HepG2 (cell line): ENCODE data around the gene DIS3L2. TPM values are rescaled to one million over a fixed set of nuclear protein-coding genes. Genes with fewer than 3 reads are reported as not detected.

Experiments used
- AKAP8 ChIP-seq: sonication (generic); formaldehyde crosslinking; IDR thresholded peaks from 2 replicates; pipeline ENCODE4 v1.5.1; 2020; ENCODE audit warnings: mild to moderate bottlenecking, missing genetic modification reagents
- CC2D1A ChIP-seq: sonication (generic); formaldehyde crosslinking; IDR thresholded peaks from 2 replicates; pipeline ENCODE4 v1.8.1; 2023; ENCODE audit warnings: mild to moderate bottlenecking, missing genetic modification reagents
- EHMT2 ChIP-seq: fragments of 200-600 bp; sonication (generic); IDR thresholded peaks from 2 replicates; pipeline ENCODE4 v1.7.0; 2017; ENCODE audit warnings: antibody characterized with exemption, low read depth, low read length, borderline replicate concordance
- ETV6 ChIP-seq: sonication (generic); formaldehyde crosslinking; conservative IDR thresholded peaks from 2 replicates; pipeline ENCODE4 v1.4.0; 2020; ENCODE audit warnings: missing genetic modification reagents
- FOXA1 ChIP-seq, 2 experiments: fragments of 450-650 bp in 1 of 2; sonication (generic) in 1 of 2; formaldehyde crosslinking in 1 of 2; IDR thresholded peaks; 2 replicates each; pipeline versions ENCODE4 v1.4.0 to v1.6.1; 2016 to 2020; ENCODE audit warnings: missing genetic modification reagents in 1 of 2
- GMEB1 ChIP-seq: sonication (generic); formaldehyde crosslinking; IDR thresholded peaks from 2 replicates; pipeline ENCODE4 v1.5.1; 2020; ENCODE audit warnings: missing genetic modification reagents, mild to moderate bottlenecking, borderline replicate concordance
- HDAC1 ChIP-seq: sonication (generic); formaldehyde crosslinking; IDR thresholded peaks from 2 replicates; pipeline ENCODE4 v1.5.1; 2020; ENCODE audit warnings: mild to moderate bottlenecking, missing genetic modification reagents
- MLLT10 ChIP-seq: sonication (generic); formaldehyde crosslinking; IDR thresholded peaks from 2 replicates; pipeline ENCODE4 v1.4.0; 2020; ENCODE audit warnings: missing genetic modification reagents
- NFKBIZ ChIP-seq: IDR thresholded peaks from 2 replicates; pipeline ENCODE4 v1.6.1; 2018; ENCODE audit warnings: missing genetic modification reagents, missing compliant biosample characterization
- ONECUT2 ChIP-seq: sonication (generic); formaldehyde crosslinking; IDR thresholded peaks from 2 replicates; pipeline ENCODE4 v1.4.0; 2020; ENCODE audit warnings: missing genetic modification reagents
- PBX3 ChIP-seq: sonication (generic); formaldehyde crosslinking; IDR thresholded peaks from 2 replicates; pipeline ENCODE4 v1.8.1; 2023; ENCODE audit warnings: missing genetic modification reagents, inconsistent platforms, borderline replicate concordance
- PRDM15 ChIP-seq: sonication (generic); formaldehyde crosslinking; IDR thresholded peaks from 2 replicates; pipeline ENCODE4 v1.4.0; 2020; ENCODE audit warnings: missing genetic modification reagents
- RFX5 ChIP-seq: IDR thresholded peaks from 2 replicates; pipeline ENCODE4 v1.6.1; 2011; ENCODE audit warnings: low read depth, low read length, improper control_type of control experiment
- SP5 ChIP-seq: IDR thresholded peaks from 2 replicates; pipeline ENCODE4 v1.6.1; 2016; ENCODE audit warnings: low read depth, borderline replicate concordance
- ZMAT3 ChIP-seq: sonication (generic); formaldehyde crosslinking; conservative IDR thresholded peaks from 2 replicates; pipeline ENCODE4 v1.7.0; 2021; ENCODE audit warnings: missing genetic modification reagents
- ZMYM3 ChIP-seq: sonication (generic); formaldehyde crosslinking; IDR thresholded peaks from 2 replicates; pipeline ENCODE4 v1.5.1; 2020; ENCODE audit warnings: mild to moderate bottlenecking, missing genetic modification reagents
- ZNF225 ChIP-seq: sonication (generic); formaldehyde crosslinking; IDR thresholded peaks from 2 replicates; pipeline ENCODE4 v1.4.0; 2020; ENCODE audit warnings: mild to moderate bottlenecking, missing genetic modification reagents
- ZNF577 ChIP-seq: sonication (generic); formaldehyde crosslinking; IDR thresholded peaks from 2 replicates; pipeline ENCODE4 v1.4.0; 2020; ENCODE audit warnings: mild to moderate bottlenecking, low read depth, missing genetic modification reagents, borderline replicate concordance
- ZNF672 ChIP-seq: sonication (generic); formaldehyde crosslinking; IDR thresholded peaks from 2 replicates; pipeline ENCODE4 v1.8.1; 2022; ENCODE audit warnings: missing genetic modification reagents
- ZNF691 ChIP-seq: sonication (generic); formaldehyde crosslinking; IDR thresholded peaks from 2 replicates; pipeline ENCODE4 v1.4.0; 2020; ENCODE audit warnings: missing genetic modification reagents, low read depth, mild to moderate bottlenecking, borderline replicate concordance
- ZNF790 ChIP-seq: sonication (generic); formaldehyde crosslinking; IDR thresholded peaks from 2 replicates; pipeline ENCODE4 v1.8.0; 2022; ENCODE audit warnings: missing genetic modification reagents, mild to moderate bottlenecking, borderline replicate concordance
- ZSCAN30 ChIP-seq: sonication (generic); formaldehyde crosslinking; IDR thresholded peaks from 2 replicates; pipeline ENCODE4 v1.5.0; 2020; ENCODE audit warnings: mild to moderate bottlenecking, missing genetic modification reagents
- polyA plus RNA-seq, 8 experiments: library from polyadenylated mRNA; depleted of rRNA in 3 of 8; stranded (reverse) in 7 of 8; unstranded in 1 of 8; fragments of >200 nt; fragmentation: Illumina TruSeq in 4 of 8; extraction: Trizol in 4 of 8; gene quantifications; 2 replicates each; pipeline versions ENCODE4 v1.2.1 to v1.2.3, GENCODE V29; 2011 to 2016; ENCODE audit warnings: low read depth in 4 of 8, missing spikeins in 1 of 8, mixed read lengths in 1 of 8; ENCODE audit not compliant: insufficient read depth in 1 of 8
- total RNA-seq, 5 experiments: library from RNA; depleted of rRNA; stranded (reverse); fragments of >200 nt; fragmentation: Illumina TruSeq; extraction: Trizol; gene quantifications; 2 replicates each; pipeline ENCODE4 v1.2.3, GENCODE V29; 2016; ENCODE audit warnings: low read depth in 1 of 5

Gene DIS3L2
- total and polyA plus RNA-seq, 2 of the 13 experiments (the other 11 are each of a cell fraction or from before 2014, with no cell fraction given) = 7.0 to 23.9 TPM

- peak; percentile 91 for TF ChIP-seq GMEB1
- TF ChIP-seq MLLT10 (CRISPR knock-in tag) = peak; percentile 19; the same call in 1 of the 2 replicates
- TF ChIP-seq FOXA1 (IDR thresholded peaks at IDR 0.05) = no peak
- TF ChIP-seq FOXA1 (CRISPR knock-in tag; IDR thresholded peaks at IDR 0.05) = peak; percentile 17; the same call in 1 of the 2 replicates
- no peak for TF ChIP-seq CC2D1A
- no peak for TF ChIP-seq ONECUT2 (CRISPR knock-in tag)
- TF ChIP-seq NFKBIZ (CRISPR knock-in tag) = peak; percentile 9; the same call in 1 of the 2 replicates
- peak; percentile 71; the same call in 1 of the 2 replicates for TF ChIP-seq ETV6 (CRISPR knock-in tag)
- peak; percentile 67; the same call in 1 of the 2 replicates for TF ChIP-seq PBX3 (CRISPR knock-in tag)
- no peak for TF ChIP-seq EHMT2
- no peak; the same call in 1 of the 2 replicates for TF ChIP-seq ZMAT3 (CRISPR knock-in tag)
- TF ChIP-seq SP5 (CRISPR knock-in tag) = no peak; the same call in 1 of the 2 replicates
- peak; percentile 14; the same call in 1 of the 2 replicates for TF ChIP-seq AKAP8 (CRISPR knock-in tag)
- TF ChIP-seq RFX5 = peak; percentile 35; the same call in 1 of the 2 replicates
- peak; percentile 73; the same call in 1 of the 2 replicates for TF ChIP-seq ZNF790 (CRISPR knock-in tag)
- peak; percentile 97 for TF ChIP-seq HDAC1
- peak; percentile 84; the same call in 1 of the 2 replicates for TF ChIP-seq ZMYM3 (CRISPR knock-in tag)
- TF ChIP-seq ZNF577 = no peak
- peak; percentile 74; the same call in 1 of the 2 replicates for TF ChIP-seq ZNF225 (CRISPR knock-in tag)
- TF ChIP-seq PRDM15 (CRISPR knock-in tag) = peak; percentile 93
- TF ChIP-seq ZNF691 (CRISPR knock-in tag) = peak; percentile 96
- TF ChIP-seq ZNF672 (CRISPR knock-in tag) = 0 out of 2 replicates have a peak, but pooled peaks have one; percentile 69
- 0 out of 2 replicates have a peak, but pooled peaks have one; percentile 74 for TF ChIP-seq ZSCAN30
Measured at GRCh38 chr2:231961349-231962166, at the start of gene DIS3L2 (continued).
